Esophagus muscularis mucosa (tissue), 4 donors: ENCODE measurements around the gene CNOT6. TPM values are rescaled to one million over a fixed set of nuclear protein-coding genes. Genes with fewer than 3 reads are reported as not detected.

Experiments used
- DNase-seq: peaks from one replicate; pipeline ENCODE4 v3.0.0-alpha.2; 2017; ENCODE audit errors: extremely low spot score
- H3K27ac ChIP-seq, 4 donors: fragments of 200-600 bp; sonication (generic); replicated peaks in 1 of 4; 1 replicate in 3 of 4; 2 replicates in 1 of 4; pipeline ENCODE4 v1.5.1; 2016 to 2019; ENCODE audit warnings: mild to moderate bottlenecking in 1 of 4
- H3K27me3 ChIP-seq, 4 donors: fragments of 200-600 bp; sonication (generic); one replicate each; pipeline versions ENCODE4 v1.5.1 to v1.6.0; 2016 to 2019
- H3K36me3 ChIP-seq, 4 donors: fragments of 200-600 bp; sonication (generic); one replicate each; pipeline ENCODE4 v1.5.1; 2016 to 2019
- H3K4me1 ChIP-seq, 4 donors: fragments of 200-600 bp; sonication (generic); one replicate each; pipeline ENCODE4 v1.5.1; 2016 to 2019
- H3K4me3 ChIP-seq, 4 donors: fragments of 200-600 bp; sonication (generic); 1 replicate in 2 of 4; 2 replicates in 2 of 4; pipeline ENCODE4 v1.5.1; 2016 to 2019; ENCODE audit warnings: mild to moderate bottlenecking in 4 of 4, moderate library complexity in 1 of 4
- H3K9me3 ChIP-seq, 4 donors: fragments of 200-600 bp; sonication (generic); 1 replicate in 3 of 4; 2 replicates in 1 of 4; pipeline ENCODE4 v1.5.1; 2016 to 2019
- CTCF ChIP-seq, 3 experiments: fragments of 200-600 bp in 2 of 3; fragments of 450-650 bp in 1 of 3; sonication (generic) in 2 of 3; IDR thresholded peaks; one replicate each; pipeline ENCODE4 v1.5.1; 2017 to 2019; ENCODE audit warnings: antibody characterized with exemption in 3 of 3, mild to moderate bottlenecking in 2 of 3, moderate library complexity in 1 of 3
- EP300 ChIP-seq: sonication (generic); formaldehyde crosslinking; IDR thresholded peaks from one replicate; pipeline ENCODE4 v1.6.1; 2017; ENCODE audit warnings: antibody characterized with exemption
- POLR2A ChIP-seq: fragments of 450-650 bp; IDR thresholded peaks from one replicate; pipeline ENCODE4 v1.6.1; 2017; ENCODE audit warnings: antibody characterized with exemption, moderate library complexity, mild to moderate bottlenecking, low read depth
- POLR2AphosphoS5 ChIP-seq, 2 donors: sonication (generic); formaldehyde crosslinking; IDR thresholded peaks; one replicate each; pipeline ENCODE4 v1.6.1; 2017; ENCODE audit warnings: antibody characterized with exemption in 2 of 2
- WGBS: methylation state at CpG from one replicate; pipeline ENCODE4 v1.1.5; 2018; 5-methylcytosine and 5-hydroxymethylcytosine counted together
- intact Hi-C: fragments of 100-400 bp; cut with DNase I; formaldehyde crosslinking; loops from one replicate; pipeline ENCODE4 v1.15.1; 2023
- total RNA-seq, 4 donors: library from RNA; depleted of rRNA; stranded (reverse); fragments of >200 nt; gene quantifications; one replicate each; pipeline versions ENCODE4 v1.1.0 to v1.2.1, GENCODE V29; 2016

Gene CNOT6
- total RNA-seq, 4 donors from 2014 or later, result 17.7 to 26.4 (median 20.5) TPM

GRCh38 chr5:180608572-180609310 is 114.6 kb downstream of the CNOT6 start:
- H3K27ac ChIP-seq, result no peak overlapping the region
- 91% methylated on average over 15 of the region's 26 CpGs for WGBS
- H3K9me3 ChIP-seq, result no peaks in the 10 kb centered on the region
- intact Hi-C loops, result no loop called here
- peaks cover 0 to 16% (median 0%) of the 10 kb centered on the region in 4 donors for H3K27me3 ChIP-seq
- TF ChIP-seq POLR2AphosphoS5 (IDR thresholded peaks at IDR 0.05) (no peak), EP300 (no peak), POLR2A (no peak), CTCF (IDR thresholded peaks at IDR 0.05) (no peak)
- DNase-seq, result no peak
- H3K36me3 ChIP-seq, result peaks cover 0 to 9% (median 0%) of the 10 kb centered on the region in 4 donors
- H3K4me3 ChIP-seq, result no peak overlapping the region
- H3K4me1 ChIP-seq, result no peaks in the 10 kb centered on the region

DNA sequence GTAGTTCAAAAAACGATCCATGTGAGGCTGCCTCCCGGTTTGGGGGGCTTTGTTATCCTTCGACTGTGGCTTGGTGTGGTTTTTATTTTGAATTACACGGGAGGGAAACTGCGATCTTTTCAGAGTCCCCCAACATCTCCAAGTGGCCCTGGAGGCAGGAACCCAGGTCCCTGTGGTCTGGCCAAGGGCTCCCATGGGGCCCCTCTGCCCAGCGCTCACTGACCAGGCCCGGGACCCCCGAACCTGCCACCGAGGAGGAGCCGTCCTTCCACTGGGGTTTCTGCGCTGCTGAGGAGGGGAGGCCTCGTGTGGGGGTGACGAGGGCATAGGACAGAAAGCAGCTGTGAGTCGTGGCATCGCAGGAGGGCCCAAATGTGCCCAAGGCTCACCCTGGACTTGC is 115.2 kb downstream of the CNOT6 start:
- 89% methylated on average over 13 of the region's 15 CpGs for WGBS
- TF ChIP-seq POLR2A (no peak), POLR2AphosphoS5 (IDR thresholded peaks at IDR 0.05) (no peak), CTCF (IDR thresholded peaks at IDR 0.05) (no peak), EP300 (no peak)
- Histone ChIP-seq H3K27ac (no peak overlapping the region), H3K4me3 (no peak overlapping the region), H3K36me3 (peaks cover 0 to 9% (median 0%) of the 10 kb centered on the region in 4 donors), H3K27me3 (peaks cover 0 to 16% (median 0%) of the 10 kb centered on the region in 4 donors), H3K9me3 (no peaks in the 10 kb centered on the region), H3K4me1 (no peaks in the 10 kb centered on the region)
- intact Hi-C loops, result no loop called here
- no peak for DNase-seq

- H3K4me3 ChIP-seq, result no peak overlapping the region
- no peak overlapping the region for H3K27ac ChIP-seq
- peaks cover 0 to 9% (median 0%) of the 10 kb centered on the region in 4 donors for H3K36me3 ChIP-seq
- no peak for DNase-seq
- H3K27me3 ChIP-seq, result peaks cover 0 to 16% (median 0%) of the 10 kb centered on the region in 4 donors
- TF ChIP-seq POLR2AphosphoS5 (IDR thresholded peaks at IDR 0.05) (no peak), EP300 (no peak), CTCF (IDR thresholded peaks at IDR 0.05) (no peak)
- WGBS, result 89% methylated on average over 16 of the region's 23 CpGs
- no peaks in the 10 kb centered on the region for H3K9me3 ChIP-seq
- intact Hi-C loops, result no loop called here
- no peaks in the 10 kb centered on the region for H3K4me1 ChIP-seq
Observed at GRCh38 chr5:180609817-180610550, 115.8 kb downstream of the CNOT6 start.

GRCh38 chr5:180611140-180611850 is 117.1 kb downstream of the CNOT6 start:
- Histone ChIP-seq H3K36me3 (peaks cover 0 to 12% (median 0%) of the 10 kb centered on the region in 4 donors), H3K27me3 (peaks cover 0 to 12% (median 0%) of the 10 kb centered on the region in 4 donors), H3K9me3 (no peaks in the 10 kb centered on the region), H3K4me3 (no peak overlapping the region), H3K27ac (no peak overlapping the region), H3K4me1 (no peaks in the 10 kb centered on the region)
- WGBS, result 94% methylated on average over 23 of the region's 30 CpGs
- TF ChIP-seq POLR2AphosphoS5 (IDR thresholded peaks at IDR 0.05) (no peak), CTCF (IDR thresholded peaks at IDR 0.05) (no peak)
- DNase-seq, result no peak
- intact Hi-C loops, result no loop called here
